ENCODE results near the gene TLCD1.

Gene TLCD1

DNA sequence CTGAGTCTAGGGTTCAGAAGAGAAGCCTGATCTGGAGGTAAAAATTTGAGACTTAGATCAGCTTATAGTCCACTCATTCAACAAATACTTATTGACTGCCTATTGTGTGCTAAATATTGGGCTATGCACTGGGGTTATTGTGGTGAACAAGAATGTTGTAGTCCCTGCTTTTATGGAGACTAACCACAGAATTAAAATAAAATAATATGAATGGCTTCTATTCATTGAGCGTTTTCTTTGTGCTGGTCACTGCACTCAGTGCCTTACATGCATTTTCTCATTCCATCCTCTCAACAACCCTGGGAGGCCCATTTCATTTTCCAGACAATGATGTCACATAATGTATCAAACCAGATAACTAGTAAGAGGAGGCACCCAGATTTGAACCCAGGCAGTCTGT lies 7.3 kb upstream of the TLCD1 start:
- Histone ChIP-seq H3K27me3 (ENCODE audit: control insufficient read depth, insufficient read depth, low read length) (no peaks in the 10 kb centered on the region), H3K79me2 (no peaks in the 10 kb centered on the region), H2AFZ (no peak overlapping the region), H3K9ac (no peak overlapping the region), H3K4me2 (ENCODE audit: low read length) (no peak overlapping the region), H3K4me3 (ENCODE audit: low read depth, low read length) (no peak overlapping the region), H3K9me3 (ENCODE audit: control insufficient read depth, low read length) (no peaks in the 10 kb centered on the region), H3K27ac (no peak overlapping the region), H3K36me3 (ENCODE audit: control insufficient read depth, insufficient read depth, low read length) (no peaks in the 10 kb centered on the region), H3K4me1 (no peaks in the 10 kb centered on the region)
- TF ChIP-seq, protein P1, sequence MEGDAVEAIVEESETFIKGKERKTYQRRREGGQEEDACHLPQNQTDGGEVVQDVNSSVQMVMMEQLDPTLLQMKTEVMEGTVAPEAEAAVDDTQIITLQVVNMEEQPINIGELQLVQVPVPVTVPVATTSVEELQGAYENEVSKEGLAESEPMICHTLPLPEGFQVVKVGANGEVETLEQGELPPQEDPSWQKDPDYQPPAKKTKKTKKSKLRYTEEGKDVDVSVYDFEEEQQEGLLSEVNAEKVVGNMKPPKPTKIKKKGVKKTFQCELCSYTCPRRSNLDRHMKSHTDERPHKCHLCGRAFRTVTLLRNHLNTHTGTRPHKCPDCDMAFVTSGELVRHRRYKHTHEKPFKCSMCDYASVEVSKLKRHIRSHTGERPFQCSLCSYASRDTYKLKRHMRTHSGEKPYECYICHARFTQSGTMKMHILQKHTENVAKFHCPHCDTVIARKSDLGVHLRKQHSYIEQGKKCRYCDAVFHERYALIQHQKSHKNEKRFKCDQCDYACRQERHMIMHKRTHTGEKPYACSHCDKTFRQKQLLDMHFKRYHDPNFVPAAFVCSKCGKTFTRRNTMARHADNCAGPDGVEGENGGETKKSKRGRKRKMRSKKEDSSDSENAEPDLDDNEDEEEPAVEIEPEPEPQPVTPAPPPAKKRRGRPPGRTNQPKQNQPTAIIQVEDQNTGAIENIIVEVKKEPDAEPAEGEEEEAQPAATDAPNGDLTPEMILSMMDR (IDR thresholded peaks at IDR 0.05), result no peak

DNA sequence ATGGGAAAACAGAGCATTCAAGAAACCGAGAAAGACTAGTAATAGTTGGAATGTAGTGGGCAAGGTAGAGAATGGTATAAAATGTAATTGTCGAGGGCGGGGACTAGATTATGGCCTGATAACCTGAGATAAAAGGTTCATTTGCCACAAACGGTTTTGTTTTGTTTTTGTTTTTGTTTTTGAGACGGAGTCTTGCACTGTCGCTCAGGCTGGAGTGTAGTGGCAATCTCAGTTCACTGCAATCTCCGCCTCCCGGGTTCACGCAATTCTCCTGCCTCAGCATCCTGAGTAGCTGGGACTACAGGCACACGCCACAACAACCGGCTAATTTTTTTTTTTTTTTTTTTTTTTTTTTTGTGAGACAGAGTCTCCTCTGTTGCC lies 3.9 kb upstream of the TLCD1 start:
- no peak overlapping the region for H3K4me3 ChIP-seq (ENCODE audit: low read depth, low read length)
- TF ChIP-seq, protein P1 (IDR thresholded peaks at IDR 0.05), result no peak
- H3K4me1 ChIP-seq, result peaks cover 18% of the 10 kb centered on the region
- H3K4me2 ChIP-seq (ENCODE audit: low read length), result no peak overlapping the region
- H3K79me2 ChIP-seq, result no peaks in the 10 kb centered on the region
- H2AFZ ChIP-seq, result no peak overlapping the region
- H3K27me3 ChIP-seq (ENCODE audit: control insufficient read depth, insufficient read depth, low read length), result no peaks in the 10 kb centered on the region
- no peaks in the 10 kb centered on the region for H3K9me3 ChIP-seq (ENCODE audit: control insufficient read depth, low read length)
- no peak overlapping the region for H3K9ac ChIP-seq
- no peak overlapping the region for H3K27ac ChIP-seq
- no peaks in the 10 kb centered on the region for H3K36me3 ChIP-seq (ENCODE audit: control insufficient read depth, insufficient read depth, low read length)

DNA sequence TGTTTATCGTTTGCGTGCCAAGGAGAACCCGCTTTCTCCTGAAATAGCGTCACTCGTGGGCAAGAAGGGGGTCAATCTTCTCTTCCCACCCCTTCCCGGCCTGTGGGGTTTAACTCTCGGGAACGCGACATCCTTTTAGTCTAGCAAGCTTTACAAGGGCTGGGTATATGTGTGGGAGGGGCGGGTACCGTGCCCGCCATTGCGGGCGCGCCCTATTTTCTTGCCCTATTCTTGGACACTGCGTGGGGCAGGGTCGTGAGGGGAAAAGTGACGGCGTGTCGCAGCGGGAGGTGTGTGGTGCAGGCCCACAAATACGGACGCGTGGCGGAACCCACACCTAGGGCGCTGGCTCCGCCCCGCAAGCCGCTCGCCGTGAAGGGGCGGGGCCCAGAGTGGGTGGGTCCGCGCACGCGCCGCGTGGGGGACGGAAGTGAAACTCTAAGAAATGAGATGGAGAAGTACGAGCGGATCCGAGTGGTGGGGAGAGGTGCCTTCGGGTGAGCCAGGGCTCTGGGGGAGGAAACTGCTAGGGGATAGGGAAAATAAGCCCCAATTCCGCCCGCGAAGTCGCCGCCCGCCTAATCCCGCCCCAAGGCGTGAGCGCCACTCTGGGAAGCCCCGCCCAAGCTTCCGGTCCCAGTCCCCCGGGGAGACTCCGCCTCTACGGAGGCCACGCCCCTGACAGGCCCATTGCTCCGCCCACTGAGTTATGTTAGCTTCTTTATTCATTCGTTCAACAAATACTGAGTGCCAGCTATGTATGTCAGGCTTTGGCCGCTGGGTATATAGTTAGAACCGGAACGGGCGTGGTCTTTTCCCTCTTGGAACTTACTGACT lies 2.5 kb upstream of the TLCD1 start, which contains the start of gene NEK8:
Gene NEK8, plus strand, starts transcription at position 425 of the 837 bp plus-strand sequence. Its CDS starts 26 bp downstream, at position 451.
- H3K4me1 ChIP-seq, result peaks cover 18% of the 10 kb centered on the region
- TF ChIP-seq, protein P1 (IDR thresholded peaks at IDR 0.05), result no peak
- peak within 1 kb of the TSS; percentile 100 for H3K4me2 ChIP-seq (ENCODE audit: low read length)
- peak within 1 kb of the TSS; percentile 95 for H3K27ac ChIP-seq
- H3K27me3 ChIP-seq (ENCODE audit: control insufficient read depth, insufficient read depth, low read length), result no peaks in the 10 kb centered on the region
- peak within 1 kb of the TSS; percentile 74 for H3K9ac ChIP-seq
- H3K36me3 ChIP-seq (ENCODE audit: control insufficient read depth, insufficient read depth, low read length), result no peaks in the 10 kb centered on the region
- no peaks in the 10 kb centered on the region for H3K79me2 ChIP-seq
- H3K9me3 ChIP-seq (ENCODE audit: control insufficient read depth, low read length), result no peaks in the 10 kb centered on the region
- H3K4me3 ChIP-seq (ENCODE audit: low read depth, low read length), result peak within 1 kb of the TSS; percentile 92
- H2AFZ ChIP-seq, result peak within 1 kb of the TSS; percentile 99

DNA sequence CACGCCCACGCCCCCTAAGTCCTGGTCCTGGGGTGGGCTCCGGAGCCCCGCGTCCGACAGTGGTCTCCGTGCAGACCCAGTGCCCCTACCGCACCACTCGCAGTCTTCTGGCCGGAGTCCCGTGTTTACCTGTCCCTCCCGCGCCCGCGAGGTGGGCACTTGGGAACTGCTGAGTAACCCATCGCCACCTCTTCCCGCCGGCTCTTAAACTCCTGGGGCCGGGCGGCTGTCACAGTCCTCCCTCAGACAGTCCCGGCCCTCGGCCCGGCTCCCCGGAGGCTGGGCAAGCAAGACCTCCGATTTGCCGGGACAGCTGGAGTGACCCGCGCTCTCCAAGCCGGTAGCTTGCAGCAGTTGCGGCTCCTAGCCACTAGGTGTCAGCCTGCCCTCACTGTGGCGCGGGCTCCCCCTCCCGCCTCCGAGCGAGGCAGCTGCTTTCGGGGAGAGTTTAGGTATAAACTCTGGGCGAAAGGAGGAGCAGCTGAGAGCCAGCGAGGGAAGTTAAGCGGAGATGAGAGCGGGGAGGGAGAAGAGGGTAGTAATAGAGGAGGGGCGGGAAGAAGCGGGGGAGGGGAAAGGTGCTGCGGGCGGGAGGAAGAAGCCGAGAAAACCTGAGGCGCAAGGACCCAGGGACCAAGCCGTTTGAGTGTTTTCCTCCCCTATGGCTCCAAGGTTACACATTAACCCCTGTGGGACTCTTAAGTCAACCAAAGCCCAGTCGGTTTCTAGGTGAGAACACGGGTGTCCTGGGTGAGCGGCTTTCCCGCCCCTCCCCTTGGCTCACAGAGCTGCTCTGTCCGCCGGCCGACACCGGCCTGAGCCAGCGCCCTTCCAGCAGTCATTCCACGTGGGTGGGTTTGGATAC lies 826 bp upstream of the TLCD1 start:
- H3K36me3 ChIP-seq (ENCODE audit: control insufficient read depth, insufficient read depth, low read length), result no peaks in the 10 kb centered on the region
- H3K27me3 ChIP-seq (ENCODE audit: control insufficient read depth, insufficient read depth, low read length), result no peaks in the 10 kb centered on the region
- H3K9me3 ChIP-seq (ENCODE audit: control insufficient read depth, low read length), result no peaks in the 10 kb centered on the region
- peak overlapping the region; percentile 95 for H3K27ac ChIP-seq
- H3K4me2 ChIP-seq (ENCODE audit: low read length), result peak overlapping the region; percentile 100
- H2AFZ ChIP-seq, result peak overlapping the region; percentile 99
- TF ChIP-seq, protein P1 (IDR thresholded peaks at IDR 0.05), result peak; percentile 100
- H3K4me3 ChIP-seq (ENCODE audit: low read depth, low read length), result peak overlapping the region; percentile 92
- H3K4me1 ChIP-seq, result peaks cover 21% of the 10 kb centered on the region
- no peaks in the 10 kb centered on the region for H3K79me2 ChIP-seq
- H3K9ac ChIP-seq, result no peak overlapping the region

All from parathyroid adenoma (tissue), 2 donors.